Stimulated activated CD8-positive, alpha-beta memory T cell treated with anti-CD3 and anti-CD28 coated beads, Interleukin-15, amount 100 ng/mL, for 4 hours (primary cell): Measurements from ENCODE around the gene FLOT2.
A peak's percentile ranks its signal among the peaks of the same experiment; 100 is the strongest.
"Not testable (repeated sequence)": the region's sequence is repeated elsewhere in the genome, so short reads cannot be mapped to it uniquely, and the experiment has no call there.

Experiments
- DNase-seq, 2 donors: peaks; one replicate each; pipeline ENCODE4 v3.0.0-alpha.2; 2020; ENCODE audit warnings: low read depth in 2 of 2

FLOT2 gene

GRCh38 chr17:28843816-28844148 is 53.8 kb downstream of the FLOT2 start:
- DNase-seq = no peak

GRCh38 chr17:28842282-28843012 is 55.1 kb downstream of the FLOT2 start, which contains the start of gene FAM222B:
TSS of gene FAM222B (minus strand) at chr17:28842790. CDS start at chr17:28766667, 76,123 bp downstream.
- peak; percentile 71 to 74 for DNase-seq

GRCh38 chr17:28841901-28842281 is 55.6 kb downstream of the FLOT2 start:
- no peak for DNase-seq

GRCh38 chr17:28839221-28839620 is 58.3 kb downstream of the FLOT2 start:
- no peak for DNase-seq

GRCh38 chr17:28836541-28836940 is 61.0 kb downstream of the FLOT2 start:
- not testable (repeated sequence) for DNase-seq

- no peak for DNase-seq
Observed at GRCh38 chr17:28834420-28834819, 63.1 kb downstream of the FLOT2 start.
